GM10248 (cell line): ENCODE data around the gene PKD1L1.

ENCODE experiments used
- CTCF ChIA-PET: fragments of 300-600 bp; sonication (Branson Sonifier 250); formaldehyde crosslinking; extraction: SDS; loops from one replicate; lab custom pipeline; 2021; ENCODE audit warnings: antibody characterized with exemption; lab: Yijun Ruan, JAX
- POLR2A ChIA-PET: fragments of 350-650 bp; sonication (Branson Sonifier 250); formaldehyde crosslinking; extraction: SDS; loops from one replicate; lab custom pipeline; 2020; ENCODE audit warnings: antibody characterized with exemption; lab: Yijun Ruan, JAX
- DNase-seq: peaks from one replicate; pipeline ENCODE4 v3.0.0; 2012; ENCODE audit errors: extremely low spot score
- TF ChIP-seq, protein P1 (sequence below): IDR thresholded peaks from 2 replicates; pipeline ENCODE4 v1.5.1; 2012; ENCODE audit warnings: mild to moderate bottlenecking, low read depth; ENCODE audit errors: extremely low read depth, missing control alignments, control extremely low read depth

Gene PKD1L1

GRCh38 chr7:47806701-47807103 lies 141.6 kb downstream of the PKD1L1 start:
- ChIA-PET CTCF (interaction anchor here (1.2 to 2.5 kb wide), 3 partner anchors 11 to 540 kb away, joined by 4 to 11 read pairs (median 10); no protein-coding TSS in a partner anchor), POLR2A (no interaction called here)
- no peak for DNase-seq
- TF ChIP-seq, protein P1, sequence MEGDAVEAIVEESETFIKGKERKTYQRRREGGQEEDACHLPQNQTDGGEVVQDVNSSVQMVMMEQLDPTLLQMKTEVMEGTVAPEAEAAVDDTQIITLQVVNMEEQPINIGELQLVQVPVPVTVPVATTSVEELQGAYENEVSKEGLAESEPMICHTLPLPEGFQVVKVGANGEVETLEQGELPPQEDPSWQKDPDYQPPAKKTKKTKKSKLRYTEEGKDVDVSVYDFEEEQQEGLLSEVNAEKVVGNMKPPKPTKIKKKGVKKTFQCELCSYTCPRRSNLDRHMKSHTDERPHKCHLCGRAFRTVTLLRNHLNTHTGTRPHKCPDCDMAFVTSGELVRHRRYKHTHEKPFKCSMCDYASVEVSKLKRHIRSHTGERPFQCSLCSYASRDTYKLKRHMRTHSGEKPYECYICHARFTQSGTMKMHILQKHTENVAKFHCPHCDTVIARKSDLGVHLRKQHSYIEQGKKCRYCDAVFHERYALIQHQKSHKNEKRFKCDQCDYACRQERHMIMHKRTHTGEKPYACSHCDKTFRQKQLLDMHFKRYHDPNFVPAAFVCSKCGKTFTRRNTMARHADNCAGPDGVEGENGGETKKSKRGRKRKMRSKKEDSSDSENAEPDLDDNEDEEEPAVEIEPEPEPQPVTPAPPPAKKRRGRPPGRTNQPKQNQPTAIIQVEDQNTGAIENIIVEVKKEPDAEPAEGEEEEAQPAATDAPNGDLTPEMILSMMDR: no peak

GRCh38 chr7:47804767-47805545 lies 143.3 kb downstream of the PKD1L1 start:
- POLR2A ChIA-PET: no interaction called here
- CTCF ChIA-PET: interaction anchor here (0.6 to 2.5 kb wide), 4 partner anchors 15 to 539 kb away, joined by 3 to 11 read pairs (median 6); no protein-coding TSS in a partner anchor
- DNase-seq: no peak
- TF ChIP-seq, protein P1: no peak

DNA sequence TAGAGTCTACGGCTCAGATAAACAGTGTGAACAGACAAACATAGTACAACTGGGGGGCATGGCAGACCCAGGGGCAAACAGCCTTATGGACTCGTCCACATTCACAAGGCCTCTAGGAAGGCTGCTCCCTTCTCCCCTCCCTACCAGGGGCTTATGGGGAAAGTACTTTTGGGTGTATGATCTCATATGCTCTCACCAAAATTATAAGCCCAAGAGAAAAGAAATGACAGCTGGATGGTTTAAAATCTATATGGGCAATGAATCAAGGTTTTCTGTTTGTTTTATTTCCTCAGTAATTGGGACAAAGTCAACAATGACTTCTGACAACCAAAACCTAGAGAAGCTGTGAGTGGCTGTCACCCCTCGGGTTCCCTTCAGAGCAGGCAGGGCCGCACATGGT lies 144.4 kb downstream of the PKD1L1 start:
- CTCF ChIA-PET: no interaction called here
- POLR2A ChIA-PET: no interaction called here
- TF ChIP-seq, protein P1: no peak
- DNase-seq: no peak

GRCh38 chr7:47803025-47803424 lies 145.2 kb downstream of the PKD1L1 start:
- ChIA-PET CTCF (no interaction called here), POLR2A (no interaction called here)
- DNase-seq: no peak
- TF ChIP-seq, protein P1: no peak

- ChIA-PET POLR2A (no interaction called here), CTCF (interaction anchor here (1.2 to 1.6 kb wide), 2 partner anchors 373 to 536 kb away, joined by 3 to 4 read pairs; no protein-coding TSS in a partner anchor)
- TF ChIP-seq, protein P1: no peak
- DNase-seq: no peak
These were observed 146.8 kb downstream of the PKD1L1 start for GRCh38 chr7:47801423-47801822.

DNA sequence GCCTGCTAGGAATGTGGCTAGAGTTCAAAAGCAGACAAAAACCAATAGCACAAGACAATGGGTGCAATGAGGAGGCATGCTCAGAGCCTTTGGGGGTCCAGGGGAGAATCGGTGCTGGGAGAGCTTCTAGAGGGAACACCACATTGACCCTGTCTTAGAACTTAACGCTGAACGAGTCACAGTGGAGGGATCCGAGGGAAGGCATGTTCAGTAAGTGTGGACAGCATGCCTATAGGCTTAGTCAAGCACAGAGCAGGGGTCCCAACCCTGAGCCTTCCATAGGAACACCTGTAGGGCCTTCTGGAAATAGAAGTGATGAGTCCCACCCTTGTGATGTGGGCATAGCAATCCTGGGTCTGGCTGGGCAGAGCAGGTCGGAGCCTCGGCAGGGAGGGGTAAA lies 148.7 kb downstream of the PKD1L1 start:
- TF ChIP-seq, protein P1: no peak
- ChIA-PET CTCF (interaction anchor here (0.8 to 1.3 kb wide), 3 partner anchors 19 to 545 kb away, joined by 3 read pairs; no protein-coding TSS in a partner anchor), POLR2A (no interaction called here)
- DNase-seq: no peak
